Ovary (tissue), 3 donors: ENCODE results near the gene FIG4.

Source experiments
- EP300 ChIP-seq: sonication (generic); formaldehyde crosslinking; IDR thresholded peaks from one replicate; pipeline ENCODE4 v1.6.1; 2017; ENCODE audit warnings: antibody characterized with exemption
- TF ChIP-seq, protein P1 (sequence below), 3 donors: fragments of 450-650 bp in 2 of 3; fragments of 200-600 bp in 1 of 3; IDR thresholded peaks; one replicate each; pipeline versions ENCODE4 v1.5.1 to v1.8.0; 2016 to 2022; ENCODE audit warnings: antibody characterized with exemption in 3 of 3, mild to moderate bottlenecking in 1 of 3
- donor health status: DM: no; HTN: no; CAD: no.

DNA sequence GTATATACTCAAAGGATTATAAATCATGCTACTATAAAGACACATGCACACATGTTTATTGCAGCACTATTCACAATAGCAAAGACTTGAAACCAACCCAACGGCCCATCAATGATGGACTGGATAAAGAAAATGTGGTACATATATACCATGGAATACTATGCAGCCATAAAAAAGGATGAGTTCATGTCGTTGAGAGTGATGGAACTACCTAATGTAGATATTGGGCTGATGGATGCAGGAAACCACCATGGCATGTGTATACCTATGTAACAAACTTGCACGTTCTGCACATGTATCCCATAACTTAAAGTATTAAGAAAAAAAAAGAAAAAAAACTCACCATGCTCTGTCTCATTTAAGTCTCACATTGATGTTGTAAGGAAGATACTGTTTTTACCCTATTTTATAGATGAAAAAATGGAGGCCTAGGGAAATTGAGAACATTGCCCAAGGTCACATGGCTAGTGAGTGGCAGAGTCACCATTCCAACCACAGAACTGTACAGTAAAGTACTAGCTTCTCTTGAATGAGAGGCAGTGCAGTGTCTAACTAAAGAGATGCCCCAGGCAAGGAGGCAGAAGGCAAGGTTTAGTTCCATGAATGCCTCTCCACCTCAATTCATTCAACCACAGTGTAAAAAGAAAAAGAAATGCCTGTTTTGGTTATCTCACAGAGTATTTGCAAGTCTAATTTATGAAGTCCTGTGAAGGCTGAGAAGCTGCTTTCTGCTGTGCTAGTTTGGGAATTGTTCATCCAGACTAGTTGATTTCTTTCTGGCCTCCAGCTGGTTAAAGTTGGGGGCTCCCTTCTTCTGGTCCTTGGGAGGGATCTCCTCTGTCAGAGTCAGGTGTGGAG is 68.2 kb downstream of the FIG4 start:
- TF ChIP-seq, protein P1, sequence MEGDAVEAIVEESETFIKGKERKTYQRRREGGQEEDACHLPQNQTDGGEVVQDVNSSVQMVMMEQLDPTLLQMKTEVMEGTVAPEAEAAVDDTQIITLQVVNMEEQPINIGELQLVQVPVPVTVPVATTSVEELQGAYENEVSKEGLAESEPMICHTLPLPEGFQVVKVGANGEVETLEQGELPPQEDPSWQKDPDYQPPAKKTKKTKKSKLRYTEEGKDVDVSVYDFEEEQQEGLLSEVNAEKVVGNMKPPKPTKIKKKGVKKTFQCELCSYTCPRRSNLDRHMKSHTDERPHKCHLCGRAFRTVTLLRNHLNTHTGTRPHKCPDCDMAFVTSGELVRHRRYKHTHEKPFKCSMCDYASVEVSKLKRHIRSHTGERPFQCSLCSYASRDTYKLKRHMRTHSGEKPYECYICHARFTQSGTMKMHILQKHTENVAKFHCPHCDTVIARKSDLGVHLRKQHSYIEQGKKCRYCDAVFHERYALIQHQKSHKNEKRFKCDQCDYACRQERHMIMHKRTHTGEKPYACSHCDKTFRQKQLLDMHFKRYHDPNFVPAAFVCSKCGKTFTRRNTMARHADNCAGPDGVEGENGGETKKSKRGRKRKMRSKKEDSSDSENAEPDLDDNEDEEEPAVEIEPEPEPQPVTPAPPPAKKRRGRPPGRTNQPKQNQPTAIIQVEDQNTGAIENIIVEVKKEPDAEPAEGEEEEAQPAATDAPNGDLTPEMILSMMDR (IDR thresholded peaks at IDR 0.05): no peak
- TF ChIP-seq EP300: no peak
